DND-41 (cell line): ENCODE data around the gene TSEN2.
"Not testable (repeated sequence)": the region's sequence is repeated elsewhere in the genome, so short reads cannot be mapped to it uniquely, and the experiment has no call there.

Experiments used
- ATAC-seq: fragments of 200-7000 bp; cut with Tn5 transposase; 3 replicates; pipeline ENCODE4 v1.9.1; 2021; ENCODE audit warnings: low read depth; ENCODE audit not compliant: insufficient read depth
- DNase-seq: peaks from one replicate; pipeline ENCODE4 v3.0.0-alpha.2; 2020
- H2AFZ ChIP-seq: 2 replicates; pipeline ENCODE4 v1.6.0; 2012; ENCODE audit warnings: low read depth, low read length
- H3K27ac ChIP-seq: 2 replicates; pipeline ENCODE4 v1.5.1; 2012; ENCODE audit warnings: low read length, inconsistent platforms
- H3K27me3 ChIP-seq: fragments of 200-600 bp; sonication (generic); 2 replicates; pipeline ENCODE4 v1.6.0; 2012; ENCODE audit warnings: low read length, mild to moderate bottlenecking, inconsistent platforms; ENCODE audit not compliant: insufficient read depth, poor library complexity
- H3K36me3 ChIP-seq: 2 replicates; pipeline ENCODE4 v1.5.1; 2012; ENCODE audit warnings: low read length, inconsistent platforms; ENCODE audit not compliant: insufficient read depth
- H3K4me1 ChIP-seq: 2 replicates; pipeline ENCODE4 v1.5.1; 2012; ENCODE audit warnings: mild to moderate bottlenecking, low read length; ENCODE audit not compliant: insufficient read depth
- H3K4me2 ChIP-seq: 2 replicates; pipeline ENCODE4 v1.6.0; 2012; ENCODE audit warnings: mild to moderate bottlenecking, moderate library complexity, low read length, inconsistent platforms; ENCODE audit not compliant: insufficient read depth
- H3K4me3 ChIP-seq, 2 experiments: fragments of 200-600 bp in 1 of 2; shearing (Covaris generic) in 1 of 2; 2 replicates each; pipeline ENCODE4 v1.5.1; 2012 to 2016; ENCODE audit warnings: inconsistent platforms in 2 of 2, low read length in 2 of 2, mild to moderate bottlenecking in 2 of 2, low read depth in 1 of 2, moderate library complexity in 1 of 2
- H3K79me2 ChIP-seq: 2 replicates; pipeline ENCODE4 v1.6.0; 2012; ENCODE audit warnings: low read length, inconsistent platforms; ENCODE audit not compliant: insufficient read depth
- H3K9ac ChIP-seq: 2 replicates; pipeline ENCODE4 v1.6.0; 2012; ENCODE audit warnings: low read depth, mild to moderate bottlenecking, inconsistent platforms, low read length, moderate library complexity
- H3K9me3 ChIP-seq: 2 replicates; pipeline ENCODE4 v1.5.1; 2012; ENCODE audit warnings: low read length, moderate library complexity, mild to moderate bottlenecking, inconsistent platforms; ENCODE audit not compliant: insufficient read depth, severe bottlenecking
- H4K20me1 ChIP-seq: 2 replicates; pipeline ENCODE4 v1.6.0; 2012; ENCODE audit warnings: low read length; ENCODE audit not compliant: insufficient read depth
- CTCF ChIP-seq: IDR thresholded peaks from 2 replicates; pipeline ENCODE4 v1.5.1; 2012; ENCODE audit warnings: borderline replicate concordance, low read length, moderate library complexity, mild to moderate bottlenecking; ENCODE audit not compliant: poor library complexity, severe bottlenecking; ENCODE audit errors: extremely low read depth
- EZH2 ChIP-seq: IDR thresholded peaks from 3 replicates; pipeline ENCODE4 v1.6.1; 2012; ENCODE audit warnings: borderline replicate concordance, low read depth, mild to moderate bottlenecking, moderate library complexity, low read length, inconsistent platforms; ENCODE audit not compliant: severe bottlenecking

TSEN2 gene

DNA sequence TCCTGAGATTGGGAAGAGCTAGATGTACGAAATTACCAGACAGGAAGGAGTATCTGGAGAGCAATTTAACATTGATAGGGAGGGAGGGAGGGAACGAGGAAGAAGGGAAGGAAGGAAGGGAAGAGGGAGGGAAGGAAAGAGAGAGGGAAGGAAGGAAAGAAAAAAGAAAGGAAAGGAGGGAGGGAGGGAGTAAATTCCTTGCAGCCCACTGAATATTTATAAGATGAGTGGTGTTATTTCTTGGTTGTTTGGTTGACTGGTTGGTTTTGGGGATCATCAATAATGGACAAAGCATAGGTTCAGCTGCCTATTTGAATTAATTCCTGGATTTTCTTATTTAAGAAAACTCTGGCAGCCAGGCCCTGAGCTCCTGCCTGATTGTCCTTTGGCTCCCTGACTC, 15.5 kb upstream of the TSEN2 start:
- Histone ChIP-seq H2AFZ (no peak overlapping the region), H3K4me1 (peaks cover 25% of the 10 kb centered on the region), H3K27me3 (no peaks in the 10 kb centered on the region), H3K79me2 (no peaks in the 10 kb centered on the region), H3K9me3 (no peaks in the 10 kb centered on the region), H4K20me1 (no peaks in the 10 kb centered on the region), H3K4me3 (no peak overlapping the region), H3K27ac (no peak overlapping the region), H3K36me3 (no peaks in the 10 kb centered on the region), H3K4me2 (no peak overlapping the region), H3K9ac (no peak overlapping the region)
- ATAC-seq, result no peak
- TF ChIP-seq EZH2 (no peak), CTCF (no peak)
- no peak for DNase-seq

DNA sequence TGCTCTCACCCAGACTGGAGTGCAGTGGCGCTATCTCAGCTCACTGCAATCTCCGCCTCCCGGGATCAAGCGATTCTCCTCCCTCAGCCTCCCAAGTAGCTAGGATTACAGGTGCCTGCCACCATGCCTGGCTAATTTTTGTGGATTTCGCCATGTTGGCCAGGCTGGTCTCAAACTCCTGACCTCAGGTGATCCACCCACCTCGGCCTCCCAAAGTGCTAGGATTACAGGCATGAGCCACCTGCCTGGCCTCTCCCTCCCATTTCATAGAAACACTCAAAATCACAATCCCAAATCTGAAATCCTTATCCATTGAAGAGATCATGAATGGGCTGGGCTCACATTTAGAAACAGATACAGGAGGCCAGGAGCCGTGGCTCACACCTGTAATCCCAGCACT, 15.1 kb upstream of the TSEN2 start:
- not testable (repeated sequence) for H3K4me2 ChIP-seq, H3K4me3 ChIP-seq, H2AFZ ChIP-seq, H3K36me3 ChIP-seq, DNase-seq, H3K27ac ChIP-seq, ATAC-seq, H3K9ac ChIP-seq, H3K79me2 ChIP-seq, H3K27me3 ChIP-seq, H4K20me1 ChIP-seq, H3K9me3 ChIP-seq
- H3K4me1 ChIP-seq, result peaks cover 26% of the 10 kb centered on the region

DNA sequence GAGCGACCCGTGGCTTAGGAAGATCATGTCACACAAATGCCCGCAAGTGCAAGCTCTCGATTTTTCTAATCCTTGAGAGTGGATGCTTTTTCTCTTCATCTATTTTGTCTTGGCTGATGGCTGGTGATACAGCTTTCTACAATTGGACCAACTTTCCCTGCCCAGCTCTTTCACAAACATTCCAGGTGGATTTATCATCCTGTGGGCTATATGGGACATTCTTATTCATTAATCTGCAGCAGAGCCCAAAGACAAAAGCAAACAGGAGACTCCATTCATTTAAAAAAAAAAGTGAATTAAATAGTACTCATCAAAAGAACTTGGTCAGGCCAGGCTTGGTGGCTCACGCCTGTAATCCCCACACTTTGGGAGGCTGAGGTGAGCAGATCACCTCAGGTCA, 14.2 kb upstream of the TSEN2 start:
- H3K27ac ChIP-seq, result peak overlapping the region; percentile 78; the same call in 1 of the 2 replicates
- H3K4me3 ChIP-seq, result no peak overlapping the region
- no peaks in the 10 kb centered on the region for H3K9me3 ChIP-seq
- H3K4me2 ChIP-seq, result no peak overlapping the region
- no peak for DNase-seq
- ATAC-seq, result no peak
- no peaks in the 10 kb centered on the region for H3K27me3 ChIP-seq
- H3K9ac ChIP-seq, result no peak overlapping the region
- H3K4me1 ChIP-seq, result peaks cover 35% of the 10 kb centered on the region
- TF ChIP-seq CTCF, result no peak
- no peak for TF ChIP-seq EZH2
- no peaks in the 10 kb centered on the region for H4K20me1 ChIP-seq
- no peaks in the 10 kb centered on the region for H3K79me2 ChIP-seq
- no peak overlapping the region for H2AFZ ChIP-seq
- no peaks in the 10 kb centered on the region for H3K36me3 ChIP-seq

GRCh38 chr3:12470680-12471079, 13.6 kb upstream of the TSEN2 start:
- Histone ChIP-seq H4K20me1 (no peaks in the 10 kb centered on the region), H3K79me2 (no peaks in the 10 kb centered on the region), H3K9me3 (no peaks in the 10 kb centered on the region), H3K9ac (0 out of 2 replicates have a peak overlapping the region, but pooled peaks have one; percentile 12), H3K4me3 (no peak overlapping the region), H3K4me2 (no peak overlapping the region), H3K27me3 (no peaks in the 10 kb centered on the region), H2AFZ (peak overlapping the region; percentile 12; the same call in 1 of the 2 replicates), H3K4me1 (peaks cover 35% of the 10 kb centered on the region), H3K36me3 (no peaks in the 10 kb centered on the region), H3K27ac (peak overlapping the region; percentile 78)
- ATAC-seq (no peak), DNase-seq (no peak)
- TF ChIP-seq CTCF (no peak), EZH2 (no peak)
